Psoas muscle (tissue), 8 donors: Measurements from ENCODE around the gene LRRN2. TPM values are rescaled to one million over a fixed set of nuclear protein-coding genes. Genes with fewer than 3 reads are reported as not detected.

ENCODE experiments used
- ATAC-seq, 4 donors: fragments of 200-7000 bp; cut with Tn5 transposase; one replicate each; pipeline ENCODE4 v1.9.1; 2020; ENCODE audit warnings: moderate library complexity in 3 of 4, mild to moderate bottlenecking in 2 of 4
- DNase-seq, 2 donors: peaks; one replicate each; pipeline ENCODE4 v3.0.0-alpha.2; 2020
- H3K27ac ChIP-seq: fragments of 200-600 bp; one replicate; pipeline ENCODE4 v1.8.0; 2022
- H3K27me3 ChIP-seq, 3 donors: fragments of 200-600 bp in 1 of 3; one replicate each; pipeline versions ENCODE4 v1.6.1 to v1.8.0; 2013 to 2022; ENCODE audit warnings: low read length in 2 of 3, mild to moderate bottlenecking in 2 of 3, moderate library complexity in 1 of 3; ENCODE audit not compliant: insufficient read depth in 3 of 3
- H3K36me3 ChIP-seq, 2 donors: fragments of 200-600 bp in 1 of 2; one replicate each; pipeline versions ENCODE4 v1.6.1 to v1.8.0; 2013 to 2022; ENCODE audit warnings: low read depth in 1 of 2, mild to moderate bottlenecking in 1 of 2, moderate library complexity in 1 of 2; ENCODE audit not compliant: insufficient read depth in 1 of 2
- H3K4me1 ChIP-seq: fragments of 200-600 bp; one replicate; pipeline ENCODE4 v1.8.0; 2022
- H3K4me3 ChIP-seq: fragments of 200-600 bp; one replicate; pipeline ENCODE4 v1.8.0; 2022; ENCODE audit warnings: mild to moderate bottlenecking
- H3K9me3 ChIP-seq: fragments of 200-600 bp; one replicate; pipeline ENCODE4 v1.8.0; 2022
- CTCF ChIP-seq: fragments of 200-600 bp; IDR thresholded peaks from one replicate; pipeline ENCODE4 v1.8.0; 2022; ENCODE audit warnings: antibody characterized with exemption
- WGBS, 3 donors: extraction: QIAGEN DNeasy Blood & Tissue Kit; methylation state at CpG; one replicate each; pipeline versions ENCODE4 v1.1.6 to v1.1.7; 2013; 5-methylcytosine and 5-hydroxymethylcytosine counted together
- intact Hi-C, 2 donors: fragments of 100-400 bp; cut with DNase I; formaldehyde crosslinking; loops; one replicate each; pipeline versions ENCODE4 v1.11.0 to v1.14.2; 2022
- polyA plus RNA-seq, 3 donors: library from polyadenylated mRNA; stranded (reverse); fragments of 200-250 nt; gene quantifications; one replicate each; pipeline ENCODE4 v1.2.3, GENCODE V29; 2013
- total RNA-seq, 4 donors: library from RNA; stranded (reverse); fragmentation: NEBNext Ultra II Directional in 2 of 4; extraction: Animal tissue kit (Norgen Biotek cat#: 25700) in 2 of 4; gene quantifications; one replicate each; pipeline versions ENCODE4 v1.2.1 to v1.2.4, GENCODE V29; 2021 to 2023
- donor health status: healthy with polysubstance abuse.
- donor health status: DM: no; HTN: no; CAD: no; lungs with moderate emphysema.
- donor health status: Bipolar disorder and iron deficiency.
- donor health status: healthy.
- donor health status: DM: yes; HTN: yes; CAD: no.
- donor health status: DM: no; HTN: no; CAD: no.
- donor health status: DM: no; HTN: no; CAD: no.
- donor health status: DM: yes; HTN: yes; CAD: no.

The LRRN2 gene
- total and polyA plus RNA-seq, 7 donors: 0.71 to 2.2 (median 0.94) TPM

GRCh38 chr1:204592246-204592948 is 93.1 kb downstream of the LRRN2 start:
- no peaks in the 10 kb centered on the region for H3K4me1 ChIP-seq
- ATAC-seq: no peak
- H3K4me3 ChIP-seq: no peak overlapping the region
- no peak for TF ChIP-seq CTCF
- no peaks in the 10 kb centered on the region for H3K36me3 ChIP-seq
- H3K27me3 ChIP-seq: no peaks in the 10 kb centered on the region
- DNase-seq: no peak
- intact Hi-C loops: no loop called here
- no peak overlapping the region for H3K27ac ChIP-seq
- 23 to 29% (median 29%) methylated on average over 10 of the region's 10 CpGs for WGBS, 3 donors
- H3K9me3 ChIP-seq: no peaks in the 10 kb centered on the region

- DNase-seq (no peak), ATAC-seq (no peak)
- WGBS, 3 donors: 46 to 62% (median 53%) methylated on average over 3 of the region's 3 CpGs
- Histone ChIP-seq H3K27ac (no peak overlapping the region), H3K27me3 (no peaks in the 10 kb centered on the region), H3K36me3 (no peaks in the 10 kb centered on the region), H3K4me3 (no peak overlapping the region), H3K4me1 (no peaks in the 10 kb centered on the region), H3K9me3 (no peaks in the 10 kb centered on the region)
- intact Hi-C loops: no loop called here
- TF ChIP-seq CTCF: no peak
Measured at GRCh38 chr1:204591473-204592090, 94.0 kb downstream of the LRRN2 start.

- no peaks in the 10 kb centered on the region for H3K9me3 ChIP-seq
Measured at GRCh38 chr1:204589409-204590038, 96.0 kb downstream of the LRRN2 start.

GRCh38 chr1:204588826-204589225 is 96.7 kb downstream of the LRRN2 start:
- no peaks in the 10 kb centered on the region for H3K27me3 ChIP-seq
- H3K4me1 ChIP-seq: no peaks in the 10 kb centered on the region
- TF ChIP-seq CTCF: no peak
- intact Hi-C loops: no loop called here
- 66 to 74% (median 74%) methylated on average over 5 of the region's 5 CpGs for WGBS, 3 donors
- ATAC-seq (no peak), DNase-seq (no peak)
- no peaks in the 10 kb centered on the region for H3K9me3 ChIP-seq
- H3K4me3 ChIP-seq: no peak overlapping the region
- no peak overlapping the region for H3K27ac ChIP-seq
- H3K36me3 ChIP-seq: no peaks in the 10 kb centered on the region

More at GRCh38 chr1:204589409-204590038, 96.0 kb downstream of the LRRN2 start:
- ATAC-seq: no peak
- TF ChIP-seq CTCF: no peak
- 76 to 87% (median 85%) methylated on average over 8 of the region's 8 CpGs for WGBS, 3 donors
- Histone ChIP-seq H3K27me3 (no peaks in the 10 kb centered on the region), H3K36me3 (no peaks in the 10 kb centered on the region), H3K4me1 (no peaks in the 10 kb centered on the region), H3K4me3 (no peak overlapping the region), H3K27ac (no peak overlapping the region)
- intact Hi-C loops: no loop called here
- no peak for DNase-seq
